H1 (cell line): Measurements from ENCODE around the gene LYSMD3. TPM values are rescaled to one million over a fixed set of nuclear protein-coding genes. Genes with fewer than 3 reads are reported as not detected.

Experiments used
- CBX5 ChIP-seq: fragments of 300-800, 300-1000 bp; sonication (generic); IDR thresholded peaks from 2 replicates; pipeline ENCODE4 v1.7.1; 2016; ENCODE audit warnings: antibody characterized with exemption, low read length, low read depth
- CREB1 ChIP-seq: IDR thresholded peaks from 2 replicates; pipeline ENCODE4 v1.6.1; 2012; ENCODE audit warnings: inconsistent platforms
- EP300 ChIP-seq, 2 experiments: IDR thresholded peaks; 1 replicate in 1 of 2; 2 replicates in 1 of 2; pipeline ENCODE4 v1.6.1; 2011 to 2012; ENCODE audit warnings: low read depth in 2 of 2, low read length in 2 of 2, mild to moderate bottlenecking in 2 of 2, borderline replicate concordance in 1 of 2, inconsistent platforms in 1 of 2, moderate library complexity in 1 of 2
- KDM1A ChIP-seq: fragments of 200-600, 300-600 bp; sonication (generic); IDR thresholded peaks from 2 replicates; pipeline ENCODE4 v1.7.1; 2016; ENCODE audit warnings: mild to moderate bottlenecking, low read length, borderline replicate concordance
- NRF1 ChIP-seq: IDR thresholded peaks from 2 replicates; pipeline ENCODE4 v1.6.1; 2011; ENCODE audit warnings: mild to moderate bottlenecking, low read depth, low read length, improper control_type of control experiment
- PHF8 ChIP-seq: fragments of 200-600 bp; sonication (generic); conservative IDR thresholded peaks from 2 replicates; pipeline ENCODE4 v1.7.1; 2012; ENCODE audit warnings: low read depth, mild to moderate bottlenecking, inconsistent platforms, low read length, moderate library complexity
- RBBP5 ChIP-seq: IDR thresholded peaks from 2 replicates; pipeline ENCODE4 v1.7.1; 2012; ENCODE audit warnings: low read depth, mild to moderate bottlenecking, inconsistent platforms, low read length, moderate library complexity, borderline replicate concordance
- SP4 ChIP-seq: IDR thresholded peaks from 2 replicates; pipeline ENCODE4 v1.6.1; 2012; ENCODE audit warnings: low read length, inconsistent platforms
- SUZ12 ChIP-seq: fragments of 200-600 bp; sonication (generic); IDR thresholded peaks from 2 replicates; pipeline ENCODE4 v1.6.1; 2012; ENCODE audit warnings: mild to moderate bottlenecking, inconsistent platforms, low read length, moderate library complexity, mixed read lengths
- TCF12 ChIP-seq: IDR thresholded peaks from 2 replicates; pipeline ENCODE4 v1.6.1; 2011; ENCODE audit warnings: low read depth, mild to moderate bottlenecking, low read length
- polyA plus RNA-seq, 7 experiments: library from polyadenylated mRNA; depleted of rRNA in 3 of 7; stranded (reverse) in 5 of 7; unstranded in 2 of 7; fragments of >200 nt in 5 of 7; fragments of 200-250 nt in 2 of 7; gene quantifications; 1 replicate in 5 of 7; 2 replicates in 1 of 7; 4 replicates in 1 of 7; pipeline versions ENCODE4 v1.2.1 to v1.2.3, GENCODE V29; 2011 to 2013; ENCODE audit warnings: missing spikeins in 2 of 7, mixed read lengths in 2 of 7
- total RNA-seq: library from RNA; stranded (reverse); fragmentation: NEBNext Ultra II Directional; extraction: Animal tissue kit (Norgen Biotek cat#: 25700); gene quantifications from 2 replicates; pipeline ENCODE4 v1.2.1, GENCODE V29; 2021
- TF ChIP-seq, protein P1 (sequence below): fragments of 300-600 bp; sonication (generic); IDR thresholded peaks from 2 replicates; pipeline ENCODE4 v1.7.1; 2012; ENCODE audit warnings: low read length, moderate library complexity, mild to moderate bottlenecking, inconsistent platforms; ENCODE audit not compliant: insufficient replicate concordance

LYSMD3 gene
- total and polyA plus RNA-seq, 2 of the 8 experiments (the other 6 are each of a cell fraction or from before 2014, with no cell fraction given): 3.7 to 14.9 TPM

DNA sequence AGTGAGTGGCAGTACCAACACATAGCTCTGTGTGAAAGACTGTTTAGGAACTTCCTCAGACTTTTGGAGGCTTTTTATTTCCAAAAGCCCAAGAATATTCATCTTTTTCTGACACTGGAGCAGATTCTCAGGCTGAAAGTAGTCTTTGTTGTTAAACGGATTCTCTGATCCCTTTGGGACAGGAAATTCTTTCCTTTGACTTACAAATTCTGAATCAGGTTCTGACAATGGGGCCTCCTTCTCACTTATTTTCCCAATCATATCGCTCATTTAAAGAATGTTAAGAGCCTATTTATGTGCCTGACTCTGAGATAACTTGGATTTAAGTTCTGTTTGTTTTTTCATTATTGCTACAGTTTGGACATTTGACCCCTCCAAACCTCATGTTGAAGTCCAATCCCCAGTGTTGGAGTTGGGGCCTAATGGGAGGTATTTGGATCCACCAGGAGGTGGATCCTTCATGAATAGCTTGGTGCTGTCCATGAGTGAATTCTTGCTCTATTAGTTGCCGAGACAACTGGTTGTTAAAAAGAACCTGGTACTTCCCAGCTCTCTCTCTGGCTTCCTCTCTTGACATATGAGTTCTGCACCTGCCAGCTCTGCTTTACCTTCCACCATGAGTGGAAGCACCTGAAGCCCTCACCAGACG is 25.1 kb upstream of the LYSMD3 start (continued):
- TF ChIP-seq, protein P1, sequence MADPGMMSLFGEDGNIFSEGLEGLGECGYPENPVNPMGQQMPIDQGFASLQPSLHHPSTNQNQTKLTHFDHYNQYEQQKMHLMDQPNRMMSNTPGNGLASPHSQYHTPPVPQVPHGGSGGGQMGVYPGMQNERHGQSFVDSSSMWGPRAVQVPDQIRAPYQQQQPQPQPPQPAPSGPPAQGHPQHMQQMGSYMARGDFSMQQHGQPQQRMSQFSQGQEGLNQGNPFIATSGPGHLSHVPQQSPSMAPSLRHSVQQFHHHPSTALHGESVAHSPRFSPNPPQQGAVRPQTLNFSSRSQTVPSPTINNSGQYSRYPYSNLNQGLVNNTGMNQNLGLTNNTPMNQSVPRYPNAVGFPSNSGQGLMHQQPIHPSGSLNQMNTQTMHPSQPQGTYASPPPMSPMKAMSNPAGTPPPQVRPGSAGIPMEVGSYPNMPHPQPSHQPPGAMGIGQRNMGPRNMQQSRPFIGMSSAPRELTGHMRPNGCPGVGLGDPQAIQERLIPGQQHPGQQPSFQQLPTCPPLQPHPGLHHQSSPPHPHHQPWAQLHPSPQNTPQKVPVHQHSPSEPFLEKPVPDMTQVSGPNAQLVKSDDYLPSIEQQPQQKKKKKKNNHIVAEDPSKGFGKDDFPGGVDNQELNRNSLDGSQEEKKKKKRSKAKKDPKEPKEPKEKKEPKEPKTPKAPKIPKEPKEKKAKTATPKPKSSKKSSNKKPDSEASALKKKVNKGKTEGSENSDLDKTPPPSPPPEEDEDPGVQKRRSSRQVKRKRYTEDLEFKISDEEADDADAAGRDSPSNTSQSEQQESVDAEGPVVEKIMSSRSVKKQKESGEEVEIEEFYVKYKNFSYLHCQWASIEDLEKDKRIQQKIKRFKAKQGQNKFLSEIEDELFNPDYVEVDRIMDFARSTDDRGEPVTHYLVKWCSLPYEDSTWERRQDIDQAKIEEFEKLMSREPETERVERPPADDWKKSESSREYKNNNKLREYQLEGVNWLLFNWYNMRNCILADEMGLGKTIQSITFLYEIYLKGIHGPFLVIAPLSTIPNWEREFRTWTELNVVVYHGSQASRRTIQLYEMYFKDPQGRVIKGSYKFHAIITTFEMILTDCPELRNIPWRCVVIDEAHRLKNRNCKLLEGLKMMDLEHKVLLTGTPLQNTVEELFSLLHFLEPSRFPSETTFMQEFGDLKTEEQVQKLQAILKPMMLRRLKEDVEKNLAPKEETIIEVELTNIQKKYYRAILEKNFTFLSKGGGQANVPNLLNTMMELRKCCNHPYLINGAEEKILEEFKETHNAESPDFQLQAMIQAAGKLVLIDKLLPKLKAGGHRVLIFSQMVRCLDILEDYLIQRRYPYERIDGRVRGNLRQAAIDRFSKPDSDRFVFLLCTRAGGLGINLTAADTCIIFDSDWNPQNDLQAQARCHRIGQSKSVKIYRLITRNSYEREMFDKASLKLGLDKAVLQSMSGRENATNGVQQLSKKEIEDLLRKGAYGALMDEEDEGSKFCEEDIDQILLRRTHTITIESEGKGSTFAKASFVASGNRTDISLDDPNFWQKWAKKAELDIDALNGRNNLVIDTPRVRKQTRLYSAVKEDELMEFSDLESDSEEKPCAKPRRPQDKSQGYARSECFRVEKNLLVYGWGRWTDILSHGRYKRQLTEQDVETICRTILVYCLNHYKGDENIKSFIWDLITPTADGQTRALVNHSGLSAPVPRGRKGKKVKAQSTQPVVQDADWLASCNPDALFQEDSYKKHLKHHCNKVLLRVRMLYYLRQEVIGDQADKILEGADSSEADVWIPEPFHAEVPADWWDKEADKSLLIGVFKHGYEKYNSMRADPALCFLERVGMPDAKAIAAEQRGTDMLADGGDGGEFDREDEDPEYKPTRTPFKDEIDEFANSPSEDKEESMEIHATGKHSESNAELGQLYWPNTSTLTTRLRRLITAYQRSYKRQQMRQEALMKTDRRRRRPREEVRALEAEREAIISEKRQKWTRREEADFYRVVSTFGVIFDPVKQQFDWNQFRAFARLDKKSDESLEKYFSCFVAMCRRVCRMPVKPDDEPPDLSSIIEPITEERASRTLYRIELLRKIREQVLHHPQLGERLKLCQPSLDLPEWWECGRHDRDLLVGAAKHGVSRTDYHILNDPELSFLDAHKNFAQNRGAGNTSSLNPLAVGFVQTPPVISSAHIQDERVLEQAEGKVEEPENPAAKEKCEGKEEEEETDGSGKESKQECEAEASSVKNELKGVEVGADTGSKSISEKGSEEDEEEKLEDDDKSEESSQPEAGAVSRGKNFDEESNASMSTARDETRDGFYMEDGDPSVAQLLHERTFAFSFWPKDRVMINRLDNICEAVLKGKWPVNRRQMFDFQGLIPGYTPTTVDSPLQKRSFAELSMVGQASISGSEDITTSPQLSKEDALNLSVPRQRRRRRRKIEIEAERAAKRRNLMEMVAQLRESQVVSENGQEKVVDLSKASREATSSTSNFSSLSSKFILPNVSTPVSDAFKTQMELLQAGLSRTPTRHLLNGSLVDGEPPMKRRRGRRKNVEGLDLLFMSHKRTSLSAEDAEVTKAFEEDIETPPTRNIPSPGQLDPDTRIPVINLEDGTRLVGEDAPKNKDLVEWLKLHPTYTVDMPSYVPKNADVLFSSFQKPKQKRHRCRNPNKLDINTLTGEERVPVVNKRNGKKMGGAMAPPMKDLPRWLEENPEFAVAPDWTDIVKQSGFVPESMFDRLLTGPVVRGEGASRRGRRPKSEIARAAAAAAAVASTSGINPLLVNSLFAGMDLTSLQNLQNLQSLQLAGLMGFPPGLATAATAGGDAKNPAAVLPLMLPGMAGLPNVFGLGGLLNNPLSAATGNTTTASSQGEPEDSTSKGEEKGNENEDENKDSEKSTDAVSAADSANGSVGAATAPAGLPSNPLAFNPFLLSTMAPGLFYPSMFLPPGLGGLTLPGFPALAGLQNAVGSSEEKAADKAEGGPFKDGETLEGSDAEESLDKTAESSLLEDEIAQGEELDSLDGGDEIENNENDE: no peak
- no peak for TF ChIP-seq CBX5
- no peak for TF ChIP-seq TCF12
- no peak for TF ChIP-seq PHF8
- no peak for TF ChIP-seq CREB1
- no peak for TF ChIP-seq SP4
- TF ChIP-seq SUZ12: no peak
- TF ChIP-seq NRF1: no peak
- TF ChIP-seq RBBP5: no peak
- TF ChIP-seq KDM1A: no peak
- no peak for TF ChIP-seq EP300 (IDR thresholded peaks at IDR 0.05; ENCODE audit: borderline replicate concordance in 1 of 2, low read depth in 2 of 2, low read length in 2 of 2)
